WTC11 (cell line): ENCODE measurements around the gene GNA12. TPM values are rescaled to one million over a fixed set of nuclear protein-coding genes. Genes with fewer than 3 reads are reported as not detected.

Experiments
- ATAC-seq: fragments of 200-7000 bp; cut with Tn5 transposase; 2 replicates; pipeline ENCODE4 v1.10.0; 2021; ENCODE audit warnings: mild to moderate bottlenecking, moderate library complexity
- CTCF ChIA-PET: fragments of 300-600 bp; sonication (Branson Sonifier 250); formaldehyde crosslinking; loops from one replicate; lab custom pipeline; 2021; ENCODE audit warnings: antibody characterized with exemption; lab: Charles Lee
- POLR2A ChIA-PET: fragments of 350-600 bp; sonication (Branson Sonifier 250); formaldehyde crosslinking; loops from one replicate; lab custom pipeline; 2021; ENCODE audit warnings: antibody characterized with exemption; lab: Charles Lee
- DNase-seq: peaks from one replicate; pipeline ENCODE4 v3.0.0; 2021; ENCODE audit warnings: low spot score
- H3K27ac Mint-ChIP-seq: 2 replicates; pipeline ENCODE4 v1.8.0; 2021; ENCODE audit warnings: mixed read lengths
- H3K27me3 Mint-ChIP-seq: 2 replicates; pipeline ENCODE4 v1.8.0; 2021; ENCODE audit warnings: low read depth, mild to moderate bottlenecking, moderate library complexity, mixed read lengths
- H3K36me3 Mint-ChIP-seq: 2 replicates; pipeline ENCODE4 v1.8.0; 2021; ENCODE audit warnings: mixed read lengths
- H3K4me1 Mint-ChIP-seq: 2 replicates; pipeline ENCODE4 v1.8.0; 2022; ENCODE audit warnings: mixed read lengths
- H3K4me3 Mint-ChIP-seq: 2 replicates; pipeline ENCODE4 v1.8.0; 2021; ENCODE audit warnings: mild to moderate bottlenecking, moderate library complexity, mixed read lengths
- H3K9me3 Mint-ChIP-seq: 2 replicates; pipeline ENCODE4 v1.8.0; 2021; ENCODE audit warnings: mixed read lengths
- ATF1 ChIP-seq: sonication (generic); formaldehyde crosslinking; IDR thresholded peaks from 2 replicates; pipeline ENCODE4 v1.8.1; 2023; ENCODE audit warnings: mild to moderate bottlenecking, moderate library complexity, missing genetic modification reagents
- CDX4 ChIP-seq: fragments of 250-450 bp; sonication (Bioruptor Pico); IDR thresholded peaks from 2 replicates; pipeline ENCODE4 v1.9.0; 2021; ENCODE audit warnings: moderate library complexity, mild to moderate bottlenecking, inconsistent platforms, borderline replicate concordance
- ELF4 ChIP-seq: sonication (generic); formaldehyde crosslinking; IDR thresholded peaks from 2 replicates; pipeline ENCODE4 v1.8.1; 2022; ENCODE audit warnings: low read depth, mild to moderate bottlenecking, moderate library complexity, missing genetic modification reagents
- FOXJ3 ChIP-seq: sonication (generic); formaldehyde crosslinking; IDR thresholded peaks from 2 replicates; pipeline ENCODE4 v1.9.0; 2021; ENCODE audit warnings: missing genetic modification reagents, mild to moderate bottlenecking, borderline replicate concordance
- FOXP4 ChIP-seq: sonication (generic); formaldehyde crosslinking; IDR thresholded peaks from 2 replicates; pipeline ENCODE4 v1.8.0; 2022; ENCODE audit warnings: mild to moderate bottlenecking, missing genetic modification reagents
- GRHL2 ChIP-seq: fragments of 250-450 bp; sonication (Bioruptor Pico); IDR thresholded peaks from 2 replicates; pipeline ENCODE4 v1.8.0; 2022; ENCODE audit warnings: mild to moderate bottlenecking, moderate library complexity; ENCODE audit not compliant: insufficient replicate concordance, severe bottlenecking
- JAZF1 ChIP-seq: fragments of 250-450 bp; sonication (Bioruptor Pico); IDR thresholded peaks from 2 replicates; pipeline ENCODE4 v1.9.0; 2021; ENCODE audit warnings: moderate library complexity, mild to moderate bottlenecking, inconsistent platforms
- JUN ChIP-seq: sonication (generic); formaldehyde crosslinking; IDR thresholded peaks from 2 replicates; pipeline ENCODE4 v1.8.0; 2023; ENCODE audit warnings: mild to moderate bottlenecking, missing genetic modification reagents
- MAX ChIP-seq: sonication (generic); formaldehyde crosslinking; IDR thresholded peaks from 2 replicates; pipeline ENCODE4 v1.8.0; 2022; ENCODE audit warnings: mild to moderate bottlenecking, missing genetic modification reagents
- MXD4 ChIP-seq: fragments of 250-450 bp; sonication (Bioruptor Pico); IDR thresholded peaks from 2 replicates; pipeline ENCODE4 v1.8.0; 2021; ENCODE audit warnings: mild to moderate bottlenecking, moderate library complexity, borderline replicate concordance
- MYBL2 ChIP-seq: sonication (generic); formaldehyde crosslinking; IDR thresholded peaks from 2 replicates; pipeline ENCODE4 v1.8.1; 2023; ENCODE audit warnings: mild to moderate bottlenecking, moderate library complexity, missing genetic modification reagents
- NFE2L1 ChIP-seq: sonication (generic); formaldehyde crosslinking; IDR thresholded peaks from 2 replicates; pipeline ENCODE4 v1.8.1; 2023; ENCODE audit warnings: missing genetic modification reagents
- NFYB ChIP-seq: sonication (generic); formaldehyde crosslinking; conservative IDR thresholded peaks from 2 replicates; pipeline ENCODE4 v1.8.0; 2022; ENCODE audit warnings: low read depth, missing genetic modification reagents
- NR1H2 ChIP-seq: sonication (generic); formaldehyde crosslinking; IDR thresholded peaks from 2 replicates; pipeline ENCODE4 v1.9.0; 2021; ENCODE audit warnings: mild to moderate bottlenecking, moderate library complexity, missing genetic modification reagents
- SP1 ChIP-seq: sonication (generic); formaldehyde crosslinking; conservative IDR thresholded peaks from 2 replicates; pipeline ENCODE4 v1.8.1; 2022; ENCODE audit warnings: missing genetic modification reagents
- TCF7 ChIP-seq: sonication (generic); formaldehyde crosslinking; IDR thresholded peaks from 2 replicates; pipeline ENCODE4 v1.8.0; 2022; ENCODE audit warnings: mild to moderate bottlenecking, low read depth, missing genetic modification reagents, moderate library complexity
- TEAD4 ChIP-seq: sonication (generic); formaldehyde crosslinking; IDR thresholded peaks from 2 replicates; pipeline ENCODE4 v1.8.0; 2022; ENCODE audit warnings: mild to moderate bottlenecking, missing genetic modification reagents
- ZNF396 ChIP-seq: fragments of 250-450 bp; sonication (Bioruptor Pico); IDR thresholded peaks from 2 replicates; pipeline ENCODE4 v1.8.0; 2021; ENCODE audit warnings: mild to moderate bottlenecking, moderate library complexity, borderline replicate concordance
- total RNA-seq: library from RNA; stranded (reverse); gene quantifications from 3 replicates; pipeline ENCODE4 v1.2.3, GENCODE V29; 2021
- TF ChIP-seq, protein P1 (sequence below): fragments of 250-450 bp; sonication (Bioruptor Pico); conservative IDR thresholded peaks from 2 replicates; pipeline ENCODE4 v1.9.0; 2021; ENCODE audit warnings: mild to moderate bottlenecking
- TF ChIP-seq, protein P2 (sequence below): sonication (generic); formaldehyde crosslinking; IDR thresholded peaks from 2 replicates; pipeline ENCODE4 v1.8.1; 2022; ENCODE audit warnings: low read depth, mild to moderate bottlenecking, moderate library complexity, missing genetic modification reagents, borderline replicate concordance

The GNA12 gene
- total RNA-seq, 1 experiment from 2014 or later = 99.6 TPM

DNA sequence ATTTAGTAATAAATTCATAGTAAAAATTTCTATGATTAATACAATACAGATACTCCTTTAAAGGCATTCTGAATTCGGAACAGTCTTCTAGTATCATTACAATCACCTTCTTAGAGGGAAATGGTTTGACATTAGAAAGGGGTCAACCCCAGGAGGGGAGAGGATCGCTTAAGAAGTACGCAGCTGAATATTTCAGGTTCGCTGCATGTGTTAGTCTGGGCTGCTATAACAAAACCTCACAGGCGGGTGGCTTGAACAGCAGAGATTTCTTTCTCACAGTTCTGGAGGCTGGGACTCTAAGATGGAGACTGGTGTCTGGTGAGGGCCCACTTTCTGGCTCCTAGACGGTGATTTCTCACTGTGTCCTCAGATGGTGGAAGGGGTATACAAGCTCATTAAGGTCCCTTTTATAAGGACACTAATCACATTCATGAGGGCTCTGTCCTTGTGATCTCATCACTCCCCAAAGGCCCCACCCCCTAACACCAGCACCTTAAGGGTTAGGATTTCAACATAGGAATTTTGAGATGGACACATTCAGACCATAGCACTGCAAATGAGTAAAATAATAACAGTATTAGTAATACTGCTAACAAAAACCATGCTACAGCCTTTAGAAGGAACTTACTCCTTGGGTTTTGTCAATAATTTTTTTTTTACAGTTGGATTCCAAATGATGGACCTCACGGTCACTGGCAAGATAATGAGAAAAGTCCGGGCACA lies 34.0 kb downstream of the GNA12 start:
- Mint-ChIP-seq H3K9me3 (no peaks in the 10 kb centered on the region), H3K4me1 (peaks cover 91% of the 10 kb centered on the region), H3K4me3 (no peak overlapping the region), H3K36me3 (peaks cover 3% of the 10 kb centered on the region), H3K27ac (no peak overlapping the region), H3K27me3 (no peaks in the 10 kb centered on the region)
- DNase-seq (no peak), ATAC-seq (no peak)
- TF ChIP-seq ZNF396 = no peak
- no peak for TF ChIP-seq FOXP4 (CRISPR knock-in tag)
- no peak for TF ChIP-seq NR1H2 (CRISPR knock-in tag)
- TF ChIP-seq CDX4 (CRISPR knock-in tag) = no peak
- TF ChIP-seq, protein P1, sequence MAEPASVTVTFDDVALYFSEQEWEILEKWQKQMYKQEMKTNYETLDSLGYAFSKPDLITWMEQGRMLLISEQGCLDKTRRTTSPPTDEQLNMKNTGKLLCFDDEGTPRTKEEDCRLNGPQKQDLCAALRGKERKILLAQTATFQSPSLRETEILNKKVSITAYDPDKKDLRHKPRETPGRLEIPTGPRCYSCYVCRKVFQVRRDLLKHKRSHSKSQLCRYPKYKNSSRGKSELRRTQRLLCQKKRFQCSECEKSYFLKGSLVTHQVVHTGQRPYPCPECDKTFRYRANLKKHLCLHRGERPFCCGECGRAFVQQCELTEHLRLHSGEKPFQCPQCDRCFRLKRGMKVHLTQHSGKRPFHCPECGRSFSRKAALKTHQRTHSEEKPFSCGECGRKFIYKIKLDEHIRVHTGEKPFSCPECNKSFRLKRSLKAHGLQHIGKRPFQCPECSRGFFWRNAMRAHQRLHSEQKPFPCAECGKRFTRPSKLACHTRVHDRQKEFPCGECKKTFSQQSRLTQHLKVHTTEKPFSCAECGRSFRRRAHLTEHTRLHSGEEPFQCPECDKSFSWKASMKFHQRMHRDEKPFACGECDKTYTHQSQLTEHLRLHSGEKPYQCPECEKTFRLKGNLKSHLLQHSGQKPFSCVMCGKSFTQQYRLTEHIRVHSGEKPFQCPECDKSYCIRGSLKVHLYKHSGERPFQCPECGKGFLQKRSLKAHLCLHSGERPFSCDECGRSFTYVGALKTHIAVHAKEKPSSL (CRISPR knock-in tag) = no peak
- no peak for TF ChIP-seq TEAD4
- no peak for TF ChIP-seq ELF4 (CRISPR knock-in tag)
- TF ChIP-seq MYBL2 = no peak
- TF ChIP-seq SP1 (CRISPR knock-in tag) = no peak
- TF ChIP-seq GRHL2 (CRISPR knock-in tag) = no peak
- TF ChIP-seq NFE2L1 = no peak
- TF ChIP-seq, protein P2, sequence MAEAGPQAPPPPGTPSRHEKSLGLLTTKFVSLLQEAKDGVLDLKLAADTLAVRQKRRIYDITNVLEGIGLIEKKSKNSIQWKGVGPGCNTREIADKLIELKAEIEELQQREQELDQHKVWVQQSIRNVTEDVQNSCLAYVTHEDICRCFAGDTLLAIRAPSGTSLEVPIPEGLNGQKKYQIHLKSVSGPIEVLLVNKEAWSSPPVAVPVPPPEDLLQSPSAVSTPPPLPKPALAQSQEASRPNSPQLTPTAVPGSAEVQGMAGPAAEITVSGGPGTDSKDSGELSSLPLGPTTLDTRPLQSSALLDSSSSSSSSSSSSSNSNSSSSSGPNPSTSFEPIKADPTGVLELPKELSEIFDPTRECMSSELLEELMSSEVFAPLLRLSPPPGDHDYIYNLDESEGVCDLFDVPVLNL (CRISPR knock-in tag) = no peak
- no peak for TF ChIP-seq JAZF1 (CRISPR knock-in tag)
- no peak for TF ChIP-seq ATF1 (CRISPR knock-in tag)
- TF ChIP-seq TCF7 = no peak
- TF ChIP-seq NFYB (CRISPR knock-in tag) = no peak
- ChIA-PET CTCF (no interaction called here), POLR2A (no interaction called here)

- POLR2A ChIA-PET = no interaction called here
- Mint-ChIP-seq H3K4me1 (peaks cover 90% of the 10 kb centered on the region), H3K9me3 (no peaks in the 10 kb centered on the region)
- TF ChIP-seq MXD4 (CRISPR knock-in tag) (no peak), MAX (CRISPR knock-in tag) (no peak), FOXJ3 (CRISPR knock-in tag) (no peak), ELF4 (CRISPR knock-in tag) (no peak), CDX4 (CRISPR knock-in tag) (no peak), FOXP4 (CRISPR knock-in tag) (no peak), JUN (CRISPR knock-in tag) (no peak), NFE2L1 (no peak)
- TF ChIP-seq, protein P2 (CRISPR knock-in tag) = no peak
Measured at GRCh38 chr7:2808891-2809665, 35.0 kb downstream of the GNA12 start.

More at GRCh38 chr7:2808891-2809665, 35.0 kb downstream of the GNA12 start:
- ATAC-seq (no peak), DNase-seq (no peak)
- Mint-ChIP-seq H3K4me3 (no peak overlapping the region), H3K27ac (peak overlapping the region; percentile 71), H3K27me3 (no peaks in the 10 kb centered on the region), H3K36me3 (peaks cover under 1% of the 10 kb centered on the region)
- CTCF ChIA-PET = interaction anchor here (0.9 to 1.7 kb wide), 3 partner anchors 16 to 107 kb away, joined by 3 to 5 read pairs (median 4); no protein-coding TSS in a partner anchor
